GM12878 (cell line): ENCODE measurements around the gene CAPN8. TPM values are rescaled to one million over a fixed set of nuclear protein-coding genes. Genes with fewer than 3 reads are reported as not detected.

Experiments
- BACH1 ChIP-seq: fragments of 450-650 bp; IDR thresholded peaks from 2 replicates; pipeline ENCODE4 v1.6.1; 2017; ENCODE audit warnings: mild to moderate bottlenecking, borderline replicate concordance
- CBX5 ChIP-seq: sonication (generic); IDR thresholded peaks from 2 replicates; pipeline ENCODE4 v1.6.1; 2016; ENCODE audit warnings: low read depth, moderate library complexity, mild to moderate bottlenecking, inconsistent platforms
- EED ChIP-seq: sonication (generic); IDR thresholded peaks from 2 replicates; pipeline ENCODE4 v1.6.1; 2016; ENCODE audit warnings: antibody characterized with exemption, low read depth
- EP300 ChIP-seq, 2 experiments: fragments of 150-350 bp in 1 of 2; IDR thresholded peaks; 2 replicates each; pipeline ENCODE4 v1.6.1; 2011 to 2012; ENCODE audit warnings: low read depth in 2 of 2, low read length in 2 of 2, borderline replicate concordance in 1 of 2, improper control_type of control experiment in 1 of 2, inconsistent platforms in 1 of 2; ENCODE audit not compliant: control insufficient read depth in 1 of 2
- ETV6 ChIP-seq, 2 experiments: fragments of 450-650 bp in 1 of 2; IDR thresholded peaks in 1 of 2; conservative IDR thresholded peaks in 1 of 2; 2 replicates each; pipeline ENCODE4 v1.6.1; 2014; ENCODE audit warnings: antibody characterized with exemption in 1 of 2, borderline replicate concordance in 1 of 2, low read depth in 1 of 2, mild to moderate bottlenecking in 1 of 2, moderate library complexity in 1 of 2
- JUNB ChIP-seq: IDR thresholded peaks from 2 replicates; pipeline ENCODE4 v1.6.1; 2016; ENCODE audit warnings: antibody characterized with exemption, mild to moderate bottlenecking
- MXI1 ChIP-seq: fragments of 150-350 bp; IDR thresholded peaks from 2 replicates; pipeline ENCODE4 v1.6.1; 2011; ENCODE audit warnings: low read depth, mild to moderate bottlenecking, inconsistent platforms, low read length, improper control_type of control experiment
- RUNX3 ChIP-seq: IDR thresholded peaks from 2 replicates; pipeline ENCODE4 v1.6.1; 2012; ENCODE audit warnings: low read length, inconsistent platforms
- ZNF592 ChIP-seq: fragments of 450-650 bp; IDR thresholded peaks from 2 replicates; pipeline ENCODE4 v1.6.1; 2017; ENCODE audit warnings: mild to moderate bottlenecking, moderate library complexity
- polyA plus RNA-seq, 11 experiments: library from polyadenylated mRNA; depleted of rRNA in 4 of 11; unstranded in 6 of 11; stranded (reverse) in 5 of 11; fragments of >200 nt; fragmentation: Nextera tagmentation in 4 of 11; fragmentation: Illumina TruSeq in 1 of 11; extraction: Ambion mirVana in 4 of 11; extraction: Trizol in 1 of 11; gene quantifications; 1 replicate in 1 of 11; 2 replicates in 10 of 11; pipeline versions ENCODE4 v1.2.1 to v1.2.3, GENCODE V29; 2011 to 2016; ENCODE audit warnings: inconsistent platforms in 2 of 11, missing spikeins in 2 of 11, low read depth in 1 of 11
- total RNA-seq, 4 experiments: library from RNA; depleted of rRNA in 3 of 4; stranded (reverse); fragments of >200 nt in 3 of 4; fragmentation: Illumina TruSeq in 1 of 4; extraction: Trizol in 1 of 4; gene quantifications; 2 replicates each; pipeline versions ENCODE4 v1.2.1 to v1.2.3, GENCODE V29; 2013 to 2021
- TF ChIP-seq, protein P1 (sequence below): fragments of 450-650 bp; IDR thresholded peaks from 2 replicates; pipeline ENCODE4 v1.6.1; 2017; ENCODE audit warnings: antibody characterized with exemption, mild to moderate bottlenecking, moderate library complexity
- TF ChIP-seq, protein P2 (sequence below): fragments of 450-650 bp; IDR thresholded peaks from 2 replicates; pipeline ENCODE4 v1.6.1; 2016; ENCODE audit warnings: mild to moderate bottlenecking, moderate library complexity, borderline replicate concordance
- TF ChIP-seq, protein P3 (sequence below): fragments of 450-650 bp; formaldehyde crosslinking; IDR thresholded peaks from 2 replicates; pipeline ENCODE4 v1.4.0; 2022; ENCODE audit warnings: mild to moderate bottlenecking, moderate library complexity

CAPN8 gene
- total and polyA plus RNA-seq, 10 of the 15 experiments (the other 5 are each of a cell fraction or from before 2014, with no cell fraction given): 6.4 to 30.7 (median 12.3) TPM

GRCh38 chr1:223551610-223552009, 113.9 kb downstream of the CAPN8 start (continued):
- TF ChIP-seq, protein P1, sequence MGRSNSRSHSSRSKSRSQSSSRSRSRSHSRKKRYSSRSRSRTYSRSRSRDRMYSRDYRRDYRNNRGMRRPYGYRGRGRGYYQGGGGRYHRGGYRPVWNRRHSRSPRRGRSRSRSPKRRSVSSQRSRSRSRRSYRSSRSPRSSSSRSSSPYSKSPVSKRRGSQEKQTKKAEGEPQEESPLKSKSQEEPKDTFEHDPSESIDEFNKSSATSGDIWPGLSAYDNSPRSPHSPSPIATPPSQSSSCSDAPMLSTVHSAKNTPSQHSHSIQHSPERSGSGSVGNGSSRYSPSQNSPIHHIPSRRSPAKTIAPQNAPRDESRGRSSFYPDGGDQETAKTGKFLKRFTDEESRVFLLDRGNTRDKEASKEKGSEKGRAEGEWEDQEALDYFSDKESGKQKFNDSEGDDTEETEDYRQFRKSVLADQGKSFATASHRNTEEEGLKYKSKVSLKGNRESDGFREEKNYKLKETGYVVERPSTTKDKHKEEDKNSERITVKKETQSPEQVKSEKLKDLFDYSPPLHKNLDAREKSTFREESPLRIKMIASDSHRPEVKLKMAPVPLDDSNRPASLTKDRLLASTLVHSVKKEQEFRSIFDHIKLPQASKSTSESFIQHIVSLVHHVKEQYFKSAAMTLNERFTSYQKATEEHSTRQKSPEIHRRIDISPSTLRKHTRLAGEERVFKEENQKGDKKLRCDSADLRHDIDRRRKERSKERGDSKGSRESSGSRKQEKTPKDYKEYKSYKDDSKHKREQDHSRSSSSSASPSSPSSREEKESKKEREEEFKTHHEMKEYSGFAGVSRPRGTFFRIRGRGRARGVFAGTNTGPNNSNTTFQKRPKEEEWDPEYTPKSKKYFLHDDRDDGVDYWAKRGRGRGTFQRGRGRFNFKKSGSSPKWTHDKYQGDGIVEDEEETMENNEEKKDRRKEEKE: no peak
- TF ChIP-seq, protein P2, sequence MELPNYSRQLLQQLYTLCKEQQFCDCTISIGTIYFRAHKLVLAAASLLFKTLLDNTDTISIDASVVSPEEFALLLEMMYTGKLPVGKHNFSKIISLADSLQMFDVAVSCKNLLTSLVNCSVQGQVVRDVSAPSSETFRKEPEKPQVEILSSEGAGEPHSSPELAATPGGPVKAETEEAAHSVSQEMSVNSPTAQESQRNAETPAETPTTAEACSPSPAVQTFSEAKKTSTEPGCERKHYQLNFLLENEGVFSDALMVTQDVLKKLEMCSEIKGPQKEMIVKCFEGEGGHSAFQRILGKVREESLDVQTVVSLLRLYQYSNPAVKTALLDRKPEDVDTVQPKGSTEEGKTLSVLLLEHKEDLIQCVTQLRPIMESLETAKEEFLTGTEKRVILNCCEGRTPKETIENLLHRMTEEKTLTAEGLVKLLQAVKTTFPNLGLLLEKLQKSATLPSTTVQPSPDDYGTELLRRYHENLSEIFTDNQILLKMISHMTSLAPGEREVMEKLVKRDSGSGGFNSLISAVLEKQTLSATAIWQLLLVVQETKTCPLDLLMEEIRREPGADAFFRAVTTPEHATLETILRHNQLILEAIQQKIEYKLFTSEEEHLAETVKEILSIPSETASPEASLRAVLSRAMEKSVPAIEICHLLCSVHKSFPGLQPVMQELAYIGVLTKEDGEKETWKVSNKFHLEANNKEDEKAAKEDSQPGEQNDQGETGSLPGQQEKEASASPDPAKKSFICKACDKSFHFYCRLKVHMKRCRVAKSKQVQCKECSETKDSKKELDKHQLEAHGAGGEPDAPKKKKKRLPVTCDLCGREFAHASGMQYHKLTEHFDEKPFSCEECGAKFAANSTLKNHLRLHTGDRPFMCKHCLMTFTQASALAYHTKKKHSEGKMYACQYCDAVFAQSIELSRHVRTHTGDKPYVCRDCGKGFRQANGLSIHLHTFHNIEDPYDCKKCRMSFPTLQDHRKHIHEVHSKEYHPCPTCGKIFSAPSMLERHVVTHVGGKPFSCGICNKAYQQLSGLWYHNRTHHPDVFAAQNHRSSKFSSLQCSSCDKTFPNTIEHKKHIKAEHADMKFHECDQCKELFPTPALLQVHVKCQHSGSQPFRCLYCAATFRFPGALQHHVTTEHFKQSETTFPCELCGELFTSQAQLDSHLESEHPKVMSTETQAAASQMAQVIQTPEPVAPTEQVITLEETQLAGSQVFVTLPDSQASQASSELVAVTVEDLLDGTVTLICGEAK: no peak
- TF ChIP-seq MXI1: no peak
- no peak for TF ChIP-seq EP300 (IDR thresholded peaks at IDR 0.05; ENCODE audit: borderline replicate concordance in 1 of 2, control insufficient read depth in 1 of 2, low read depth in 2 of 2, low read length in 2 of 2)
- TF ChIP-seq RUNX3: peak; percentile 53; the same call in 1 of the 2 replicates
- no peak; the same call in 1 of the 2 replicates for TF ChIP-seq JUNB
- TF ChIP-seq CBX5: no peak
- no peak for TF ChIP-seq ZNF592
- peak; percentile 39; the same call in 1 of the 2 replicates for TF ChIP-seq EED
- TF ChIP-seq, protein P3, sequence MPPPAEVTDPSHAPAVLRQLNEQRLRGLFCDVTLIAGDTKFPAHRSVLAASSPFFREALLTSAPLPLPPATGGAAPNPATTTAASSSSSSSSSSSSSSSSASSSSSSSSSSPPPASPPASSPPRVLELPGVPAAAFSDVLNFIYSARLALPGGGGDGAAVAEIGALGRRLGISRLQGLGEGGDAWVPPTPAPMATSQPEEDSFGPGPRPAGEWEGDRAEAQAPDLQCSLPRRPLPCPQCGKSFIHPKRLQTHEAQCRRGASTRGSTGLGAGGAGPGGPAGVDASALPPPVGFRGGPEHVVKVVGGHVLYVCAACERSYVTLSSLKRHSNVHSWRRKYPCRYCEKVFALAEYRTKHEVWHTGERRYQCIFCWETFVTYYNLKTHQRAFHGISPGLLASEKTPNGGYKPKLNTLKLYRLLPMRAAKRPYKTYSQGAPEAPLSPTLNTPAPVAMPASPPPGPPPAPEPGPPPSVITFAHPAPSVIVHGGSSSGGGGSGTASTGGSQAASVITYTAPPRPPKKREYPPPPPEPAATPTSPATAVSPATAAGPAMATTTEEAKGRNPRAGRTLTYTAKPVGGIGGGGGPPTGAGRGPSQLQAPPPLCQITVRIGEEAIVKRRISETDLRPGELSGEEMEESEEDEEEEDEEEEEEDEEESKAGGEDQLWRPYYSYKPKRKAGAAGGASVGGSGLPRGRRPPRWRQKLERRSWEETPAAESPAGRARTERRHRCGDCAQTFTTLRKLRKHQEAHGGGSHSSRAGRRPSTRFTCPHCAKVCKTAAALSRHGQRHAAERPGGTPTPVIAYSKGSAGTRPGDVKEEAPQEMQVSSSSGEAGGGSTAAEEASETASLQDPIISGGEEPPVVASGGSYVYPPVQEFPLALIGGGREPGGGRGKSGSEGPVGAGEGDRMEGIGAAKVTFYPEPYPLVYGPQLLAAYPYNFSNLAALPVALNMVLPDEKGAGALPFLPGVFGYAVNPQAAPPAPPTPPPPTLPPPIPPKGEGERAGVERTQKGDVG: no peak
- TF ChIP-seq ETV6 (conservative IDR thresholded peaks at IDR 0.05 in 1 of 2, IDR thresholded peaks at IDR 0.05 in 1 of 2; ENCODE audit: borderline replicate concordance in 1 of 2, low read depth in 1 of 2): no peak
- no peak for TF ChIP-seq BACH1
